Activated naive CD4-positive, alpha-beta T cell treated with anti-CD3 and anti-CD28 coated beads for 36 hours (primary cell): ENCODE results near the gene TNFRSF21. TPM values are rescaled to one million over a fixed set of nuclear protein-coding genes. Genes with fewer than 3 reads are reported as not detected.
A peak's percentile ranks its signal among the peaks of the same experiment; 100 is the strongest.
"Not testable (repeated sequence)": the region's sequence is repeated elsewhere in the genome, so short reads cannot be mapped to it uniquely, and the experiment has no call there.

Experiments used
- CTCF ChIA-PET: fragments of 350-600 bp; sonication (Branson Sonifier 250); formaldehyde crosslinking; loops from one replicate; lab custom pipeline; 2021; ENCODE audit warnings: antibody characterized with exemption; lab: Charles Lee
- DNase-seq: peaks from one replicate; pipeline ENCODE4 v3.0.0-alpha.2; 2020
- H3K27ac Mint-ChIP-seq: one replicate; pipeline ENCODE4 v1.8.0; 2021; ENCODE audit warnings: mild to moderate bottlenecking, mixed read lengths
- H3K27me3 Mint-ChIP-seq: one replicate; pipeline ENCODE4 v1.8.0; 2021; ENCODE audit warnings: low read depth, mixed read lengths
- H3K36me3 Mint-ChIP-seq: one replicate; pipeline ENCODE4 v1.8.0; 2021; ENCODE audit warnings: low read depth, mixed read lengths
- H3K4me1 Mint-ChIP-seq: one replicate; pipeline ENCODE4 v1.8.0; 2021; ENCODE audit warnings: low read depth, mixed read lengths
- H3K4me3 Mint-ChIP-seq: one replicate; pipeline ENCODE4 v1.8.0; 2021; ENCODE audit warnings: mild to moderate bottlenecking, moderate library complexity, mixed read lengths
- H3K9me3 Mint-ChIP-seq: one replicate; pipeline ENCODE4 v1.8.0; 2021; ENCODE audit warnings: mixed read lengths
- intact Hi-C: fragments of 100-400 bp; cut with micrococcal nuclease; formaldehyde crosslinking; loops from one replicate; pipeline ENCODE4 v1.15.1; 2023
- total RNA-seq, 2 experiments: library from RNA; stranded (reverse); gene quantifications; one replicate each; pipeline ENCODE4 v1.2.3, GENCODE V29; 2021

The TNFRSF21 gene
- total RNA-seq, 2 experiments from 2014 or later: 3.6 to 4.3 TPM

DNA sequence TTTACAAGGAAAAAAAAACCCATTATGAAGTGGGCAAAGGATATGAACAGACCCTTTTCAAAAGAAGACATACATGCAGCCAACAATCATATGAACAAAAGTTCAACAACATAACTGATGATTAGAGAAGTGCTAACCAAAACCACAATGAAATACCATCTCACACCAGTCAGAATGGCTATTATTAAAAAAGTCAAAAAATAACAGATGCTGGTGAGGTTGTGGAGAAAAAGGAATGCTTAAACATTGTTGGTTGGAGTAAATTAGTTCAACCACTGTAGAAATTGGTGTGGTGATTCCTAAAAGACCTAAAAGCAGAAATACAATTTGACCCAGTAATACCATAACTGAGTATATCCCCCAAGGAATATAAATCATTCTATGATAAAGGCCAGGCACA, 86.5 kb downstream of the TNFRSF21 start:
- H3K27me3 Mint-ChIP-seq, H3K9me3 Mint-ChIP-seq, intact Hi-C loops, H3K36me3 Mint-ChIP-seq, CTCF ChIA-PET, H3K4me1 Mint-ChIP-seq, DNase-seq, H3K4me3 Mint-ChIP-seq, H3K27ac Mint-ChIP-seq: not testable (repeated sequence)

DNA sequence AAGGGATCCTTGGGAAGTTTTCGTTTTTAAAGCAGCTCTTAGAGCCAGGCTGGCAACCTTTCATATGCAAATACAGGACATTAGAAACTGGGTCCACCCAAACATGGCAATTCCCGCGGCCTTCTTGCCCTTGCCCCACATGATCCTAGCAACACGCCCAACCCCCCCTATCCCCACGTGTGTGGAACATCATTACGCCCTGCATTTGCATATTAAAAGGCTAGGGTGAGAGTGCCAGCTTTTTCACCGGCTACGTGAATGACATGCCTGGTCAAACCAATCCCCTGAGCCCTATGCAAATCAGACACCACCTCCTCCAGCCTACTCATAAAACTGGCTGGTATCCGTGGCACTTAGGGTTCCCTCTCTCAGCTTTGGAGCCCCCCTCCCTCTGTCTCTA, 88.1 kb downstream of the TNFRSF21 start:
- Mint-ChIP-seq H3K4me3 (no peak overlapping the region), H3K27ac (no peak overlapping the region), H3K36me3 (no peaks in the 10 kb centered on the region), H3K4me1 (no peaks in the 10 kb centered on the region), H3K9me3 (no peaks in the 10 kb centered on the region), H3K27me3 (peaks cover 5% of the 10 kb centered on the region)
- intact Hi-C loops: no loop called here
- CTCF ChIA-PET: no interaction called here
- no peak for DNase-seq

DNA sequence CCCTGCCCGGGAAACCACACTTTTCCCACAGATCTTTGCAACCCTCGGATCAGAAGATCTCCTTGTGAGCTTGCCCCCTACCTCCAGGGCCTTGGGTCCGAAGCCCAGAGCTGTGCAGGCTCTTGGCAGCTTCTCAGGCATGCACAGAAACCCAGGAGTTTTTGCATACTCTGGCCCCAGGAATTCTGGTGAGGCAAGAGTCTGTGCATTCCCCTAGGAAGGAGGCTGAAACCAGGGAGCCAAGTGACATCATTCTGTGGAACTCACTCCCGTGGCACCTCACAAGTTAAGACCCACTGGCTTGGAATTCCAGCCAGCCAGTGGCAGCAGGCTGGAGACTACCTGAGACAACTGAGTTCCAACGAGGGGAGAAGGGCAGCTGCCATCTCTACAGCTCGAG, 100.1 kb downstream of the TNFRSF21 start:
- Mint-ChIP-seq H3K27me3 (peaks cover 7% of the 10 kb centered on the region), H3K36me3 (no peaks in the 10 kb centered on the region), H3K4me3 (no peak overlapping the region), H3K27ac (no peak overlapping the region), H3K4me1 (no peaks in the 10 kb centered on the region), H3K9me3 (no peaks in the 10 kb centered on the region)
- DNase-seq: no peak
- intact Hi-C loops: no loop called here
- CTCF ChIA-PET: no interaction called here

DNA sequence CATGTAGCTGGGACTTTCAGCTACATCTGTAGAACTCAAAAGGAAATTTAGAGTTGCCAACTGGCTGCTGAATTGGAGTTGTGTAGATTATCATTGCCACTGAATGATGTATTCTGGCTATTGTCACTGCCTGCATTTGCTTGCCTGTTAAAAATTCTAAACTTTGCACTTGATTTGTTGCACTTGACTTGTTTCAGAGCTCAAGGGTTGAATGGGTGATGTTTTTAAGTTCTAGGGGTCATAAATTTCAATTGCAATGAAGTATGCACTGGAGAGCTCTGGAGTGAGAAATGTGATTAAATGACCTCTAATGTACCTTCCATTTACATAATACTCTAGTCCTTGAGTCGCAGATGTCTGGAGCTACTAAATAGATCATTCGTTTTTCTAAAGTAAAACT, 102.4 kb downstream of the TNFRSF21 start:
- intact Hi-C loops: no loop called here
- no peak overlapping the region for H3K4me3 Mint-ChIP-seq
- CTCF ChIA-PET: no interaction called here

DNA sequence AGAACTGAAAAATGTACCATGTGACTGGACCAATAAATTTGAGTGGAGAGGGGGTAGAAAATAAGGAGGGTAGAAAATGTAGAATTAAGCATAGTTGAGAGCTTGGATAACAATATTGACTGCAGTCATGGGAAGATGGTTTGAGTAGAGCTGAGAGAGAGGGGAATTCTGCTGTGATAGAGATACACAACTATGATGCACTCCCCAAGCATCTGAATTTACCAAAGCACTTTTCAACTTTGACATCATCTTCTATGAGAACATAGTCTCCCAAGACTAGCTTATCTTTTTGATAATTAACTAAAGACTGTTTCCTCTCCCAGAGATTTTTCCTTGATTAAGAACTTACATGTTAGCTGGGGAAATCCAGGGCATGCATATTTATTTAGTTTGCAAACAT, 103.1 kb downstream of the TNFRSF21 start:
- Mint-ChIP-seq H3K27ac (no peak overlapping the region), H3K27me3 (peaks cover 4% of the 10 kb centered on the region), H3K4me3 (no peak overlapping the region), H3K4me1 (peaks cover 15% of the 10 kb centered on the region), H3K36me3 (no peaks in the 10 kb centered on the region), H3K9me3 (no peaks in the 10 kb centered on the region)
- CTCF ChIA-PET: no interaction called here
- intact Hi-C loops: no loop called here
- no peak for DNase-seq

More for the DNA sequence above, 102.4 kb downstream of the TNFRSF21 start:
- DNase-seq: no peak
- Mint-ChIP-seq H3K36me3 (no peaks in the 10 kb centered on the region), H3K27me3 (peaks cover 4% of the 10 kb centered on the region), H3K4me1 (peaks cover 15% of the 10 kb centered on the region), H3K9me3 (no peaks in the 10 kb centered on the region), H3K27ac (no peak overlapping the region)

DNA sequence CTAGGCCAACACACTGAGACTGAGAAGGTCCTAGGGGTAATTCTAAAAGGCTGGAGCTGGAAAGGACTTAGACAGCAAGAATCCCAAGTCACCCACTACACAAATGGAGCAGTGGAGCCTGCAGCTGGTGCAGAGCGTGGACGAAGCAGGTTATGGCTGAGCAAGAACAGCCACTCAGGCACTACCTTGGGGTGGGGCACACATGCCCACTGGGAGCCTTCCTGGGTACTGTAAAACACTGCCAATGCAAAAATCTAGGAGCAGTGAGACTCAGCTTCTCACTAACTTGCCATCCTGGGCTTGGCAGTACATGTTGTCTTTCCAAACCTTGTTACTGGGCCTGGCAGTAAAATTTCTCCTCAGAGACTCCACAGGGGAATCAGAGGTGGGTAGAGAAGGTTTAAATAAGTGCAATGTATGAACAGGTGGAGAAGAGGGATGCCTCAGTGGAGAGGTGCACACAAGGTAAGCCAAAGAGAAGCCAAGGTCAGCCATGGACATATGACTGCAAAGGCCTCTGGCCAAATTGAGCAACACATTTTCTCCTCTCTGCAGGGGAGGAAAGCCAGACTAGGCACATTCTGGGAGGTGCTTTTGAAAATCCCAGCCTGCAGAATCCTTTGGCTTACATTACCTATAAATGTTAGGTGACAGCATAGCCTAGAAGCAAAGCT, 105.6 kb downstream of the TNFRSF21 start:
- Mint-ChIP-seq H3K27me3 (peaks cover 4% of the 10 kb centered on the region), H3K4me1 (peaks cover 19% of the 10 kb centered on the region), H3K9me3 (no peaks in the 10 kb centered on the region), H3K27ac (peak overlapping the region; percentile 66), H3K4me3 (no peak overlapping the region), H3K36me3 (no peaks in the 10 kb centered on the region)
- DNase-seq: no peak
- intact Hi-C loops: loop anchor here (1.0 to 5.0 kb wide), 3 partner anchors 38 to 103 kb away; partner anchors contain the start of gene TNFRSF21
- CTCF ChIA-PET: no interaction called here

DNA sequence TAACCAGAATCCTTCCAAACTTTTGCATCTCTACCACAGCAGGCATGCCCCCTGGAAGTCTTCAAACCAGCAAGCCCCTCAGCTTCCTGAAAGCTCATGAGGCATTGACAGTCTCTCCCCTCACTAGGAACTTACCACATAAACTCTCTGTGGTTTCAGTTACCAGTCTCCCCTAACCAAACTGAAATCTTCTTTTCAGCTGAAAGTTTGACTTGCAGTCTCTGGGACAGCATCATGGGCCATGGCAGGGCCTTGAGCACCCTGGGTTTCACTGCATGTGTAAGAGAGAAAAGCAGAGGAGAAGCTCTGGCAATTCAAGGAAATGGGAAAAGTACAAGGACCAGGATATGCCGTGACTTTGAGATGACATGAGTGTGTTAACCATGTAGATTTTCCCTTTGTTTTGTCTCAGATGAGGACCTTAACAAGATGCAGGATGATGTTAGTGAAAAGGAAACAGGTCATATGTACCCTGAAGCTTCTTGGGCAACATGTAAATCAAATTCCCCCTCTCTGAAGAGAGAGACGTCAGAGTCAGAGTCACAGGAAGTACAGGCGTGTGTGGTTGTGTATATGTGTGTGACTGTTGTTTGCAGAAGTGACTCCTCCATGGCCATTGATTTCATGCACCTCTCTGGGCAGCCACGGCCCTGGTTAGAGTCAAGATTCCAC, 106.3 kb downstream of the TNFRSF21 start:
- no peaks in the 10 kb centered on the region for H3K36me3 Mint-ChIP-seq
- DNase-seq: peak; percentile 42
- peaks cover 19% of the 10 kb centered on the region for H3K4me1 Mint-ChIP-seq
- H3K27ac Mint-ChIP-seq: peak overlapping the region; percentile 66
- H3K27me3 Mint-ChIP-seq: peaks cover 4% of the 10 kb centered on the region
- CTCF ChIA-PET: no interaction called here
- H3K9me3 Mint-ChIP-seq: no peaks in the 10 kb centered on the region
- no peak overlapping the region for H3K4me3 Mint-ChIP-seq
- intact Hi-C loops: loop anchor here (1.0 to 5.0 kb wide), 3 partner anchors 39 to 104 kb away; partner anchors contain the start of gene TNFRSF21

DNA sequence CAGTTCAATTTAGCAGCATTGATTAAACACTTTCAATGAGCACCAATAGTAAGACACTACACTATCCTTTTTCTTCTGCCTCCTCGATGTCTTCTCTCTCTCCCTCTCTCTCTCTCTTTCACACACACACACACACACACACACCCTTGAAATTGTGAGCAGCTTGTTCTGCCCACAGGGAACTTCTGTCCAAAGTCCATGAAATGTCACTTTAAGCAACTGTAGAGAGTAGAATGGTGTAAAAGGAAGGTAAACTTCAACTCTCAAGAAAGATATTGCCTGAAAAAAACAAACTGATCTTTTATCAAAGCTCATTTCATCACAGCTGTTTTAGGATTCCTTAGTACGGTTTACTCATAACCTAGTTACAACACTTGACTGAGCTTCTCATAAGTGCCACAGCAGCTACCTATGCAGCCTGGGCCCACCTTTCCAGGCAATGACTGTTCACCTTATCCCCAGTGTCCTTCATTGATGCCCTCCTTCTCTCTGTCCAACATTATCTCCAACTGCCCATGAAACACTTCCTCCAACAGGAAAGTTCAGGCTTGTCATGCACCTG, 107.0 kb downstream of the TNFRSF21 start:
- Mint-ChIP-seq H3K4me3 (no peak overlapping the region), H3K36me3 (no peaks in the 10 kb centered on the region), H3K27me3 (peaks cover 4% of the 10 kb centered on the region), H3K9me3 (no peaks in the 10 kb centered on the region), H3K4me1 (peaks cover 26% of the 10 kb centered on the region), H3K27ac (peak overlapping the region; percentile 66)
- peak; percentile 13 for DNase-seq
- intact Hi-C loops: loop anchor here (1.0 to 5.0 kb wide), 3 partner anchors 40 to 105 kb away; partner anchors contain the start of gene TNFRSF21
- CTCF ChIA-PET: no interaction called here

DNA sequence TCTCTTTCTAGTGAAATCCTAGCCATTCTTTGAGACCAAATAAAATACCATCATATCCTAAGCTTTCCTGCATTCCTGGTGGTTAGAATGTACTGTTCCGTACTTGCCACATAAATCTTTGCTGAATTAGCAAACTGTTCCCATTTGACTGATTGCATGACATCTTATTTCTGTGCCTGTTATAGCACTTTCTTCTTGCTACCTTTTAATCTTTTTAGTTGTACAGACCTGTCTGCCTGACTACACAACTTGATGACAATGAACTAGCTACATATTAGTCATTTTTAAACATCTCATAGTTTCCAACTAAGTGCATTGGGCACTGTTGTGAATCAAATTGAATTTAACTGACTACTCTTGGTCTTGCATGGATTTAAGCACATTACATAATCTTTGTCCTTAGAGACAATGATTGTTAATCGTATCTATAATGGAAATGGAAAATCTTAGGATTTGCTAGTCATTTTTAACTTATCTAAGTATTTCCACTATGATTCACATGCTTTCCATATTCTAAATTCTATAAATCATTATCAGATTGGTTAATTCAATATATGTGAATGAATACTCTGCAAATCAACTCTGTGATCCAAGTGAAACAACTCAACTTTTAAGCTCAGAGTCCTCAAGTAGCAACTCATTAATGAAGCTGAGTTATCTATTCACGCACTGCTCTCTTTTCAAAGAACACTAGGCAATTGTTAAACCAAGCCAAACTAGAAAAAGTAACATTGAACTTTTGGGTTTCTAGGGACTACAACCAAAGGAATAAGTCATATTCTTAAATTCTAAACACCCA, 109.0 kb downstream of the TNFRSF21 start:
- H3K4me1 Mint-ChIP-seq: peaks cover 28% of the 10 kb centered on the region
- no peaks in the 10 kb centered on the region for H3K27me3 Mint-ChIP-seq
- DNase-seq: no peak
- H3K9me3 Mint-ChIP-seq: no peaks in the 10 kb centered on the region
- CTCF ChIA-PET: interaction anchor here (0.6 kb wide), 1 partner anchor 1244 kb away, joined by 3 read pairs; no protein-coding TSS in a partner anchor
- no peaks in the 10 kb centered on the region for H3K36me3 Mint-ChIP-seq
- H3K27ac Mint-ChIP-seq: no peak overlapping the region
- no peak overlapping the region for H3K4me3 Mint-ChIP-seq
- intact Hi-C loops: loop anchor here (1.0 to 5.0 kb wide), 2 partner anchors 103 to 107 kb away; partner anchors contain the start of gene TNFRSF21

DNA sequence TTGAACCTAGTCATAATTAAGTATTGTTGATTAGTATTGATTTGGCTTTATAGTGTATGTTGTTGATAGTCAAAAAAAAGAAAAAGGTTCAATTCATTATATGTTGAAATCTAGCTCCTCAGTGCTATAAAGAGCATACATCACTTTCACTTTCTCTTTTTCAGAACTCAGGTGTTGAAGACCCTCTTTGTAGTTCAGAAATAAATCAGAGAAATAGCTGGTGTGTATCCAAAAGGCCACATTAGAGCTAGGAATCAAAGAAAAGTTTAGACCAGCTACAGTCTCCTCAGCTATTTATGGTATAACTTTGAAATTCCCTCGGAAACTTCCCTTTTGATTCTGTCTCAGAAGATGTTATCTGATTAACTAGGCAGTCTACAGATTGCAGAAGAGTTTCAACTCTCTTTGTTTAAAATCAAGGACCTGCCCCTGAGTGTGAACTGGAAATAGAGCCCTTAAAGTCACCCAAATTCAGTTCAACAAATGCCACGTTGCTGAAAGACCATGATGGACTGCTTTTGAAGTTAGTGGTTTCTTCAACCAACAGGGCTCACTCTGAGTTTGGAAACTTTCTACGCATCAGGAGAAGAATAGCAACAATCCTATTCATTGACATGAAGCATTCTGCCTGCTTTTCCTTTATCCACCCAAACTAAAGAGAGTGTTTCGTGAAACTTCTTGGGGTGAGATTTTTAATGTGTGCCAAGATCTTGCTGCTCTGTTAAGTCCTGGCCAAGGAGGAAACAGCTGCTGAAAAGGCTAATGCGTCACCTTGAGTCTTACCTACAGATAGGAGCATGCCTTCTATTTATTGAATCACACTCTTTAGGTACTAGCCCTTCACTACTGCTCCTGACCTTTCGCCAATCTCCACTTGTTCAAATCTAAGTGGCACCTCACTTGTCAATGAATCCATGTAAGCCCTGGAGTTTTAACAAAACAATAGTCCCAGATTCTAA, 111.7 kb downstream of the TNFRSF21 start:
- no peak overlapping the region for H3K27ac Mint-ChIP-seq
- peaks cover 17% of the 10 kb centered on the region for H3K4me1 Mint-ChIP-seq
- CTCF ChIA-PET: interaction anchor here (0.9 kb wide), 1 partner anchor 100 kb away, joined by 3 read pairs; no protein-coding TSS in a partner anchor
- DNase-seq: no peak
- H3K27me3 Mint-ChIP-seq: no peaks in the 10 kb centered on the region
- peak overlapping the region; percentile 56 for H3K4me3 Mint-ChIP-seq
- intact Hi-C loops: no loop called here
- no peaks in the 10 kb centered on the region for H3K9me3 Mint-ChIP-seq
- no peaks in the 10 kb centered on the region for H3K36me3 Mint-ChIP-seq

DNA sequence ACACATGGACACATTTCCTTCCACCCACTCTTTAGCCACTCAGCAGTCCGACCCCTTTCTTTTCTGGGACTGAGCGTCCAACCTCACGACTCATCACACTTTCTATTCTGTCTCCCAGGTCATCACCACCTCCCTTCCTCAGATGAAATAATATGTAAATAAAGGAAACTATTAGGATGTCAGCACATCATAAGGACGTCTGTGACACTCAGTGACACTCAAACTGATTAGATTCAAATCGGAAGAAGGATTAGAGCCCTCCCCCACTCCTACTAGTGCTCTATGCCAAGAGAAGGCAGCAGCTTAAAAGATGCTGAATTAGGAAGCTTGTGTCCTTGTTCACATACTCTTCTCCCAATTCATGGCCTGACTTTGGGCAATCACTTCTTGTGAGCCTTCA, 113.6 kb downstream of the TNFRSF21 start:
- intact Hi-C loops: no loop called here
- DNase-seq: no peak
- no peaks in the 10 kb centered on the region for H3K36me3 Mint-ChIP-seq
- no peaks in the 10 kb centered on the region for H3K9me3 Mint-ChIP-seq
- H3K4me1 Mint-ChIP-seq: peaks cover 13% of the 10 kb centered on the region
- H3K27ac Mint-ChIP-seq: no peak overlapping the region
- CTCF ChIA-PET: no interaction called here
- H3K27me3 Mint-ChIP-seq: no peaks in the 10 kb centered on the region
- H3K4me3 Mint-ChIP-seq: no peak overlapping the region
